ENCODE measurements around the gene RNASE8. TPM values are rescaled to one million over a fixed set of nuclear protein-coding genes. Genes with fewer than 3 reads are reported as not detected.

The RNASE8 gene
- total and polyA plus RNA-seq, 2 of the 4 experiments (the other 2 are of a cell fraction) = not detected

- no CpG with 5 or more reads among the region's 2 CpGs for WGBS, 2 experiments (ENCODE audit: extremely low coverage in 2 of 2, insufficient read length in 1 of 2)
- H3K56ac ChIP-seq (ENCODE audit: extremely low read depth, insufficient read depth, low read length) = no peak overlapping the region
- H2AFZ ChIP-seq (replicated peaks; ENCODE audit: low read length, poor library complexity) = no peak overlapping the region
- no peaks in the 10 kb centered on the region for H4K20me1 ChIP-seq (ENCODE audit: insufficient read depth, low read length)
- H2AK9ac ChIP-seq (replicated peaks; ENCODE audit: low read depth, low read length, poor library complexity) = no peak overlapping the region
- H4K91ac ChIP-seq (ENCODE audit: insufficient read depth, low read depth, low read length) = no peak overlapping the region
- DNase-seq = no peak
- H3K9me1 ChIP-seq (ENCODE audit: insufficient read depth, low read length) = no peaks in the 10 kb centered on the region
- no peak overlapping the region for H3K27ac ChIP-seq (ENCODE audit: insufficient read depth, low read length)
- peaks cover 25% of the 10 kb centered on the region for H3K27me3 ChIP-seq (ENCODE audit: control insufficient read depth, insufficient read depth, low read length)
- dilution Hi-C loops (cut with HindIII; ENCODE audit: low sequenced_read_pairs, unreplicated experiment) = no loop called here
- H3K18ac ChIP-seq (ENCODE audit: low read depth, low read length) = no peak overlapping the region
- no peaks in the 10 kb centered on the region for H3K9me3 ChIP-seq (ENCODE audit: control insufficient read depth, insufficient read depth, low read length)
- H3K9ac ChIP-seq (ENCODE audit: low read depth, low read length) = no peak overlapping the region
- no peak overlapping the region for H4K8ac ChIP-seq (ENCODE audit: low read depth in 2 of 2, low read length in 2 of 2)
- in situ Hi-C loops (cut with MboI; ENCODE audit: low sequenced_read_pairs) = no loop called here
- H3K4me2 ChIP-seq (ENCODE audit: low read depth, low read length) = no peak overlapping the region
- no peak overlapping the region for H2BK15ac ChIP-seq (ENCODE audit: low read depth, low read length)
- H3K14ac ChIP-seq (replicated peaks; ENCODE audit: low read depth, low read length) = no peak overlapping the region
- H3K4ac ChIP-seq (ENCODE audit: low read depth, low read length) = no peak overlapping the region
- intact Hi-C loops (cut with micrococcal nuclease) = no loop called here
- no peak overlapping the region for H2AK5ac ChIP-seq (ENCODE audit: low read depth, low read length)
- peaks cover 2% of the 10 kb centered on the region; the same call in 1 of the 2 replicates for H3K4me1 ChIP-seq (ENCODE audit: control insufficient read depth, insufficient read depth, low read length)
- no peak for ATAC-seq (ENCODE audit: low read depth)
- ChIA-PET CTCF (interaction anchor here (1.2 kb wide), 1 partner anchor 29 kb away, joined by 6 read pairs; no protein-coding TSS in a partner anchor), POLR2A (ENCODE audit: unreplicated experiment) (no interaction called here)
- no peak overlapping the region for H4K5ac ChIP-seq (ENCODE audit: low read depth, low read length)
- no peak overlapping the region for H2BK120ac ChIP-seq (ENCODE audit: low read depth, low read length)
- no peak overlapping the region for H2BK5ac ChIP-seq (ENCODE audit: low read depth, low read length, poor library complexity, severe bottlenecking)
- H3K4me3 ChIP-seq (ENCODE audit: insufficient read depth, low read depth, low read length) = no peak overlapping the region
- H3K36me3 ChIP-seq (ENCODE audit: control insufficient read depth, insufficient read depth, low read length) = no peaks in the 10 kb centered on the region
- no peaks in the 10 kb centered on the region for H3K79me1 ChIP-seq (ENCODE audit: low read depth in 1 of 2, low read length in 2 of 2)
- TF ChIP-seq USF2 (IDR thresholded peaks at IDR 0.05; ENCODE audit: low read depth, low read length) (no peak), RAD21 (IDR thresholded peaks at IDR 0.05; ENCODE audit: low read length) (no peak), NFE2L2 (IDR thresholded peaks at IDR 0.05; ENCODE audit: low read depth, low read length) (no peak), CEBPB (IDR thresholded peaks at IDR 0.05; ENCODE audit: low read depth, low read length) (no peak), FOS (IDR thresholded peaks at IDR 0.05; ENCODE audit: low read depth, low read length) (no peak)
- BruUV-seq (replicated peaks) = no TSS peak
- no peak overlapping the region for H3K23ac ChIP-seq (ENCODE audit: low read depth, low read length)
- H2BK20ac ChIP-seq (ENCODE audit: low read depth, low read length) = no peak overlapping the region
Observed at GRCh38 chr14:21043387-21043973, 14.1 kb upstream of the RNASE8 start.
